M059J (cell line): ENCODE measurements around the gene MAP3K3. TPM values are rescaled to one million over a fixed set of nuclear protein-coding genes. Genes with fewer than 3 reads are reported as not detected.
"Not testable (repeated sequence)": the region's sequence is repeated elsewhere in the genome, so short reads cannot be mapped to it uniquely, and the experiment has no call there.

Source experiments
- DNase-seq: peaks from one replicate; pipeline ENCODE4 v3.0.0-alpha.2; 2012; ENCODE audit warnings: low read depth
- total RNA-seq: library from RNA; depleted of rRNA; stranded (reverse); fragments of >200 nt; shearing (Covaris generic); gene quantifications from 2 replicates; pipeline ENCODE4 v1.2.3, GENCODE V29; 2014; rRNA removed

The MAP3K3 gene
- total RNA-seq, 1 experiment from 2014 or later = 24.0 TPM

- no peak for DNase-seq
These were observed 83.4 kb downstream of the MAP3K3 start for GRCh38 chr17:63705657-63706056.

GRCh38 chr17:63706336-63707082 is 84.3 kb downstream of the MAP3K3 start:
- DNase-seq = no peak

- no peak for DNase-seq
These were observed 84.9 kb downstream of the MAP3K3 start for GRCh38 chr17:63707151-63707550.

- no peak for DNase-seq
These were observed 86.9 kb downstream of the MAP3K3 start for GRCh38 chr17:63709110-63709509.

GRCh38 chr17:63714550-63715277 is 92.5 kb downstream of the MAP3K3 start:
- peak; percentile 37 for DNase-seq

- no peak for DNase-seq
These were observed 94.2 kb downstream of the MAP3K3 start for GRCh38 chr17:63716426-63716825.

GRCh38 chr17:63718988-63719387 is 96.8 kb downstream of the MAP3K3 start:
- DNase-seq = no peak

- not testable (repeated sequence) for DNase-seq
These were observed 98.0 kb downstream of the MAP3K3 start for GRCh38 chr17:63720194-63720593.

- DNase-seq = no peak
These were observed 100.2 kb downstream of the MAP3K3 start for GRCh38 chr17:63722403-63722802.

GRCh38 chr17:63735691-63736090 is 113.5 kb downstream of the MAP3K3 start:
- no peak for DNase-seq

GRCh38 chr17:63740464-63741142 is 118.4 kb downstream of the MAP3K3 start:
- DNase-seq = peak; percentile 55

GRCh38 chr17:63741143-63741407 is 118.9 kb downstream of the MAP3K3 start:
- DNase-seq = no peak

- peak; percentile 96 for DNase-seq
These were observed 119.4 kb downstream of the MAP3K3 start, which contains the start of gene STRADA for GRCh38 chr17:63741408-63742173. STRADA (minus strand) TSS chr17:63741799; CDS start chr17:63728369, 13,430 bp downstream.

Other genes with a start within 250 kb of the MAP3K3 start
- 34.2 and 36.1 TPM in 2 replicates for gene CYB561, start 176.1 kb upstream of the MAP3K3 start, total RNA-seq
- 1.3 and 2.1 TPM in 2 replicates for gene ACE, start 145.4 kb upstream of the MAP3K3 start, total RNA-seq
- gene KCNH6, start 99.1 kb upstream of the MAP3K3 start, total RNA-seq = not detected in 2 replicates
- gene DCAF7, start 71.9 kb upstream of the MAP3K3 start, total RNA-seq = 34.8 and 52.9 TPM in 2 replicates
- gene TACO1, start 21.5 kb upstream of the MAP3K3 start, total RNA-seq = 19.6 and 26.7 TPM in 2 replicates
- gene LIMD2, start 77.7 kb downstream of the MAP3K3 start, total RNA-seq = 4.3 and 6.8 TPM in 2 replicates
- 15.2 and 18.3 TPM in 2 replicates for gene STRADA, start 119.4 kb downstream of the MAP3K3 start, total RNA-seq
- 46.2 and 64.1 TPM in 2 replicates for gene CCDC47, start 151.2 kb downstream of the MAP3K3 start, total RNA-seq
- gene DDX42, start 151.8 kb downstream of the MAP3K3 start, total RNA-seq = 27.7 and 35.2 TPM in 2 replicates
- 38.3 and 47.6 TPM in 2 replicates for gene PSMC5, start 205.0 kb downstream of the MAP3K3 start, total RNA-seq
- gene FTSJ3, start 205.2 kb downstream of the MAP3K3 start, total RNA-seq = 59.4 and 98.1 TPM in 2 replicates
- gene SMARCD2, start 220.3 kb downstream of the MAP3K3 start, total RNA-seq = 64.5 and 81.1 TPM in 2 replicates